RPMI8226 (cell line): ENCODE data around the gene ADIPOR2.

ENCODE experiments used
- DNase-seq: peaks from one replicate; pipeline ENCODE4 v3.0.0-alpha.2; 2015

ADIPOR2 gene

DNA sequence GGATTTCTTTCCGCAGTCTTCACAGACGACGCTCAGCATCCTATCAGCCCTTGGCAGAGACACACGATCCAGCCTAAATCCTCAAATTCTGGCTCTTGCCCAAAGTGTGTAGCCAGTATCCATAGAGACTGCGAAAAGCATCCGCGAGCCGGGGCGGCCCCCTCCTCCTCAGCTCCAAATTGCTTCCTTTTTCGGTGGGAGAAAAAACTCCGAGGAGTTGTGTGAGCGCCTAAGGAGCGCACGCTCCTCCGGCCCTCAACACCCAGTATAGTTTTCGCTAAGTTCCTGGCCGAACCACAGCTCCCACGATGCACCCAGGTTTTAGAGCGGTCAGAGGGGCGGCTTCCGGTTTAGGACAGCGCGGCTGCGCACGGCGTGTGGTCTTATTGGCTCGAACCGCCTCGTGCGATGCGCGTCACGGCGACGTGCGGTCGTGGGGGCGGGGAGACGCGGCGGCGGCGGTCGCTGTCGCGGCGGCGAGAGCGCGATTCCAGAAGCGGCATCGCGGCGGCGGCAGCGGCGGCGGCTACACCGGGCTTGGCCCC, at the start of gene ADIPOR2:
TSS of gene ADIPOR2 (plus strand) at position 493 of the 545 bp plus-strand sequence. CDS start 63,274 bp downstream, outside the sequence.
- DNase-seq, result peak; percentile 99

GRCh38 chr12:1642513-1642912, 48.4 kb upstream of the ADIPOR2 start:
- DNase-seq, result no peak

- DNase-seq, result no peak
These were observed 47.8 kb upstream of the ADIPOR2 start for GRCh38 chr12:1643043-1643442.

DNA sequence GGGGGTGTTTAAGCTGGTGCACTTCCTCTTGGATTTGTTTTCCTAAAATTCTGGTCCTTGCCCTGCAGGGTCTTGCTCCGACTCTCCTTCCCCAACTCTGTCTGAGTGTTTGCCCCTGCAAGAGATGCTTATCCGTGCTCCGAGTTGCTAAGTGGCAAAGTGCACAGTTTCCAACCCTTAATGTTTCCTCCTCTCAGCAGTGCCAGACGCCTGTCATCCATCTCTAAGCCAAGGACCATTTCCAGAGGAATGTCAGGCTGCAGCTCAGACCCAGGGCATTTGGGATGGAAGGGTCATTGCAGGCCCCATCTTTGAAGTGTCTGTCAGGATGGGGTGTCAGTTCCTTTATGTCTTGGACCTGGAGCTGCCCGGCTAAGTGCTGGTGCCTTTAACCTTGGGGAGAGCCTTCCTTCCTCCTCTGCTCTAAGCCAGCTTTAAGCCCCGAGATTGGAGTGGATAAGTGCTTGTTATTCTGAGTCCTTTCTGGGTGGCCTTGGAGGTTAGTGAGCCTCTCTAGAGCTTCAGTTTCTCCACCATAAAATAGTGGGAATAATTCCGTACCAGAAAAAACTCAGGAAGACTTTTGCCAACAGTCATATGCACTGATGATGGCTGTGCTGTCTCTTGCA, 46.9 kb upstream of the ADIPOR2 start:
- DNase-seq, result no peak

DNA sequence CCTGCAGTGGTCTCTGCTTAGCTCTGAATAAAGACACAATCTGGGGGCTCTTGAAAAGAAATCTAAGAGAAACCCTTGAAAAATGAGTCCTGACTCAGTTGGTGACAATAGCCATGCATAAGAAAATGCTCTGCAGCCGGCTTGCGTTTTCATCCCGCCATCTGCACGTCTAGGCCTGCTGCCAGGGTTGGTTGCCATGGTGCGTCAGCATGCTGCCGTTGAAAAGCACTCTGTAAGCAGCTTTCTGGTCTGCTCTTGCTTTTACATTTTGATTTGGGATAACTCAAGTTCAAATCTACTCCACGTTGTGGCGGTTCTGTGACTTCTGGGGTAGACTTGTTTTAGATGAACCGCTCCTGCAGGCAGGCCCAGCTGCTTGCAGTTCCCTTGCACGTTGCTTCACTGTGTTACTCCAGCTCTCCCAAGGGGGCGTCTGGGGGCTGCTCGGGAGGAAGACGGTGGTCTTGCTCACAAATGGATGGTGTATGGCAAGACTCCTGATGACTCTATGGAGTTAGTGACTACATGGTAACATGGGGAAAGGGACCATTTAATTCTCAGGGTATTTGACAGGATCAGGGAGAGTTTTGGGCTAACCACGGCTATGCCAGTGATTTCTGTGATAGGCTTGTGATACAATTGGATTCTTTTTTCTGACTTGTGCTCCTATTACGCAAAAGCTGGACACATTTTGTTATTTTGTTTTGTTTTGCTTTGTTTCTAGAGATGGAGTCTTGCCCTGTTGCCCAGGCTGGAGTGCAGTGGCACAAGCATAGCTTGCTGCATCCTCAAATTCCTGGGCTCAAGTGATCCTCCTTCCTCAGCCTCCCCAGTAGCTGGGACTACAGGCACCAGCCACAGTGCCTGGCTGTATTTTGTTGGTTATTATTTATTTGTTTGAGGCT, 46.1 kb upstream of the ADIPOR2 start:
- DNase-seq, result peak; percentile 96

DNA sequence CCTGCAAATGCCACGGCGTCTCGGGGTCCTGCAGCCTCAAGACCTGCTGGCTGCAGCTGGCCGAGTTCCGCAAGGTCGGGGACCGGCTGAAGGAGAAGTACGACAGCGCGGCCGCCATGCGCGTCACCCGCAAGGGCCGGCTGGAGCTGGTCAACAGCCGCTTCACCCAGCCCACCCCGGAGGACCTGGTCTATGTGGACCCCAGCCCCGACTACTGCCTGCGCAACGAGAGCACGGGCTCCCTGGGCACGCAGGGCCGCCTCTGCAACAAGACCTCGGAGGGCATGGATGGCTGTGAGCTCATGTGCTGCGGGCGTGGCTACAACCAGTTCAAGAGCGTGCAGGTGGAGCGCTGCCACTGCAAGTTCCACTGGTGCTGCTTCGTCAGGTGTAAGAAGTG, 45.1 kb upstream of the ADIPOR2 start:
- DNase-seq, result no peak

DNA sequence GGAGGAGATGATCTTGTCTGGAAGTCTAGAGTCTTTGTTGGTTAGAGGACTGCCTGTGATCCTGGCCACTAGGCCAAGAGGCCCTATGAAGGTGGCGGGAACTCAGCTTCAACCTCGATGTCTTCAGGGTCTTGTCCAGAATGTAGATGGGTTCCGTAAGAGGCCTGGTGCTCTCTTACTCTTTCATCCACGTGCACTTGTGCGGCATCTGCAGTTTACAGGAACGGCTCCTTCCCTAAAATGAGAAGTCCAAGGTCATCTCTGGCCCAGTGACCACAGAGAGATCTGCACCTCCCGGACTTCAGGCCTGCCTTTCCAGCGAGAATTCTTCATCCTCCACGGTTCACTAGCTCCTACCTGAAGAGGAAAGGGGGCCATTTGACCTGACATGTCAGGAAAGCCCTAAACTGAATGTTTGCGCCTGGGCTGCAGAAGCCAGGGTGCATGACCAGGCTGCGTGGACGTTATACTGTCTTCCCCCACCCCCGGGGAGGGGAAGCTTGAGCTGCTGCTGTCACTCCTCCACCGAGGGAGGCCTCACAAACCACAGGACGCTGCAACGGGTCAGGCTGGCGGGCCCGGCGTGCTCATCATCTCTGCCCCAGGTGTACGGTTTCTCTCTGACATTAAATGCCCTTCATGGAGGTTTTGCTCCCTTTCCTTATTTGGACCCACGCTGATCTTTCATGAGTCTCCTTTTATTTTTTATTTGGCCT, 44.1 kb upstream of the ADIPOR2 start:
- no peak for DNase-seq

DNA sequence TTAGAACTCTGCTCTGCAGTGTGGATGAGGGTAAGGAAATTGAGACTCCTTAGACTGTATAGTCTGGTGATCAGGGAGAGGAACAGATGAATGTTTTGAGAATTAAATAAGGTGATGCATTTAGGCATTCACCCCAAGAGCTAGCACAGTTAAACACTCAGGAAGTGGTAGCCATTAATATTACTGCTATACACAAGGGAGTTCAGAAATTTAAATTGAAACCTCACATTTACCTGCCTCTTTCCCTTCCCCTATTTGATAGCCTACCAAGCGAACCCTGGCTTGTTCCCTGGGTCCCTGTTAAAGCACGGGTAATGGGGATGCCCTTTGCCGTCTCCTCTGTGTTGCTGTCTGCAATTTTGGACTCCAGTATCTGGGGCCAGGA, 43.6 kb upstream of the ADIPOR2 start:
- no peak for DNase-seq

DNA sequence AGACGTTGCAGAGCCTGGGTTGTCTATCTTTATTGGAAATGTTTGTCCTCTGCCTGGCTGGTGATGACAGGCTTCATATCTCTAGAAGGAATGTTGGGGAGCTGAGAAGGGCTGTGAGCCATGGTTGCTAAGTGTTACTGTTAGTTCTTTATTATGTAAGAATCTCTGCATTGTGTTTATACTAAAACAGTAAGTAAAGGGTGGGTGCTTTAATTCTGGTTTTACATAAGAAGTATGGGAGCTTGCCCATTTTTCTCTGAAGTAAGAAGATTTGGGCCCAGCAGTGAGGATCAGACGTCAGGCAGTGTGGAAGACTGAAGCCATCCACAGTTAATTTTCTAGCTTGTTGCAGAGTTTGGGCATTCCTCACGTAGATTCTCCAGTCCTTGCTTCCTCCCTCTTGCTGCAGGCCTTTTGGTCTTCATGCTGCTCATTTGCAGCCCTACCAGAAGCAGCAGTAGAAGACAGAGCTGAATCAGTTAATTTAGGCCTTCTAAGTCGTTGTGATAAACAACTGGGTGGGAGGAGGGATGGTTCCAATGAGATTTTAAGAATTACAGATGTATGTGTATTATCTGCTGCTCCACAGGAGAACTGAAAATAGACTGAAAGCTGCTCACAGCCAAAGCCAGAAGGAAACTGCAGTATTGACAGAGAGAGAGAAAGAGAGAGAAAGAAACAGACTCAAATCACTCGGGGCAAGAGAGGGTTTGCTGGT, 40.5 kb upstream of the ADIPOR2 start:
- DNase-seq, result no peak

DNA sequence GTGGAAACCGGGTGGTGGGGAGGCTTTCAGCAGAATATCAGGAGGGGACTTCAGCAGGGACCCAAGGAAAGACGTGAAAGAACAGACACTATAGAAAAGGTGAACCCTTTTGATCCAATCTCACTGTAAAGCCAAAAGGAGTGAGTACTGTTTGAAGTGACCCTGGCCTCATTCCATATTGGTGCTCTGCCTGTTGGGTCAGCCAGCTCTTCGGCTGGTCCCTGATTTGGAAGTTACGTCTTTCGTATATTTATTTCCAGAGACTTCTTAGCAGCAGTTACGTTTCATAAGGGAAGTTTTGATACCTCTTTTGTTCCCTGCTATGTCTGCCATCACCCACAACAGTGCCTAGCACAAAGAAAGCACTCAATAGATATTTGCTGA, 39.9 kb upstream of the ADIPOR2 start:
- DNase-seq, result no peak

GRCh38 chr12:1651946-1652345, 38.9 kb upstream of the ADIPOR2 start:
- no peak for DNase-seq

- no peak for DNase-seq
These were observed 35.6 kb upstream of the ADIPOR2 start for GRCh38 chr12:1655225-1655788.

- no peak for DNase-seq
These were observed 34.0 kb upstream of the ADIPOR2 start for GRCh38 chr12:1656902-1657301.

GRCh38 chr12:1657688-1658087, 33.2 kb upstream of the ADIPOR2 start:
- DNase-seq, result no peak

GRCh38 chr12:1660304-1661187, 30.3 kb upstream of the ADIPOR2 start:
- peak; percentile 72 for DNase-seq

- DNase-seq, result peak; percentile 96
These were observed 29.1 kb upstream of the ADIPOR2 start for GRCh38 chr12:1661553-1662335.

- peak; percentile 40 for DNase-seq
These were observed 28.0 kb upstream of the ADIPOR2 start for GRCh38 chr12:1662761-1663439.

DNA sequence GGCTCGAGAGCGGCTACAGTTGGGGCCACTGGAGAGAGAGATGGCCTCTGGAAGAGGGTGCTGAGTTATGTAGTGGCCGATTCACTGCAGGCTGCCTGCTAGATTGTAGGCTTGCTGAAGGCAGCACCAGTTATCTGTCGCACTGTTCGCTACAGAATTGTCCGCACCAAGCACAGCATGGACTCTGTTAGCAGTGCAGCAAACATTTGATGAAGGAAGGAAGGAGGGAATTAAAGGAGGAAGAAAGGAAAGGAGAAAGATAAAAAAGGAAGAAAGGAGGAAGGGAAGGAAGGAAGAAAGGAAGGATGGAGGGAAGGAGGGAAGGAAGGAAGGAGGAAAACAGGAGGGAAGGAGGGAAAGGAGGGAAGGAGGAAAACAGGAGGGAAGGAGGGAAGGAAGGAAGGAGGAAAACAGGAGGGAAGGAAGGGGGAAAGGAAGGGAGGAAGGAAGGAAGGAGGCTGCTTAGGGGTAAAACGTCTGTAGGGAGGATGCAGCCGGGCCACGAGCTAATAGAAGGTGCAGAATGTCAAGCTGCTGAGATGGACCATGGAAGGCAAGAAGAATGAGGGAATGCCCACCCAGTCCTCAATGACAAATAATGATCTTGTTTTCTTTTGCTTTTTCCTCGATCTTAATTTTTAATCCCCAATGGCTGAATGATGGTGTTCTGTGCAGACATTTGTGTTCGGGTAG, 27.3 kb upstream of the ADIPOR2 start:
- DNase-seq, result peak; percentile 18

- DNase-seq, result no peak
These were observed 25.5 kb upstream of the ADIPOR2 start for GRCh38 chr12:1665366-1665765.
